MCF 10A (cell line): ENCODE data around the gene SCN1B. TPM values are rescaled to one million over a fixed set of nuclear protein-coding genes. Genes with fewer than 3 reads are reported as not detected.
"Not testable (repeated sequence)": the region's sequence is repeated elsewhere in the genome, so short reads cannot be mapped to it uniquely, and the experiment has no call there.

ENCODE experiments used
- BruUV-seq: library from RNA; stranded (reverse); fragments of 400-500 nt; replicated peaks from 2 replicates; lab custom pipeline; 2021; lab: Mats Ljungman, UMichigan
- CTCF ChIA-PET: fragments of 300-600 bp; sonication (Branson Sonifier 250); formaldehyde crosslinking; extraction: SDS; loops from one replicate; lab custom pipeline; 2021; ENCODE audit warnings: antibody characterized with exemption, inconsistent platforms; lab: Yijun Ruan, JAX
- POLR2A ChIA-PET: fragments of 300-600, 350-650 bp; sonication (Branson Sonifier 250); formaldehyde crosslinking; extraction: SDS; loops from one replicate; lab custom pipeline; 2020; ENCODE audit warnings: antibody characterized with exemption, inconsistent platforms; lab: Yijun Ruan, JAX
- DNase-seq: peaks from one replicate; pipeline ENCODE4 v3.0.0-alpha.2; 2018; ENCODE audit not compliant: unreplicated experiment
- H3K27ac Mint-ChIP-seq: one replicate; pipeline ENCODE4 v1.8.0; 2022; ENCODE audit warnings: mild to moderate bottlenecking, low read depth, mixed read lengths; ENCODE audit not compliant: unreplicated experiment
- H3K27me3 Mint-ChIP-seq: one replicate; pipeline ENCODE4 v1.8.0; 2022; ENCODE audit warnings: mixed read lengths; ENCODE audit not compliant: insufficient read depth, unreplicated experiment
- H3K36me3 Mint-ChIP-seq: one replicate; pipeline ENCODE4 v1.8.0; 2022; ENCODE audit warnings: mild to moderate bottlenecking, moderate library complexity, mixed read lengths; ENCODE audit not compliant: insufficient read depth, unreplicated experiment
- H3K4me1 Mint-ChIP-seq: one replicate; pipeline ENCODE4 v1.8.0; 2022; ENCODE audit warnings: mixed read lengths; ENCODE audit not compliant: insufficient read depth, unreplicated experiment
- H3K4me3 Mint-ChIP-seq: one replicate; pipeline ENCODE4 v1.8.0; 2022; ENCODE audit warnings: mild to moderate bottlenecking, moderate library complexity, mixed read lengths; ENCODE audit not compliant: unreplicated experiment
- H3K9me3 Mint-ChIP-seq: one replicate; pipeline ENCODE4 v1.8.0; 2022; ENCODE audit warnings: mixed read lengths; ENCODE audit not compliant: unreplicated experiment
- CTCF ChIP-seq: fragments of 200-600 bp; IDR thresholded peaks from one replicate; pipeline ENCODE4 v1.8.0; 2022; ENCODE audit warnings: antibody characterized with exemption, mild to moderate bottlenecking; ENCODE audit not compliant: unreplicated experiment
- intact Hi-C: fragments of 100-400 bp; cut with micrococcal nuclease; formaldehyde crosslinking; loops from 2 replicates; pipeline ENCODE4 v1.14.1; 2022
- total RNA-seq: library from RNA; stranded (reverse); gene quantifications from 2 replicates; pipeline ENCODE4 v1.2.3, GENCODE V29; 2022

Gene SCN1B
- total RNA-seq, 1 experiment from 2014 or later: 0.19 TPM

GRCh38 chr19:35027851-35028599 lies 2.2 kb upstream of the SCN1B start:
- POLR2A ChIA-PET: no interaction called here
- H3K36me3 Mint-ChIP-seq: peaks cover 13% of the 10 kb centered on the region

GRCh38 chr19:35028600-35028885 lies 1.7 kb upstream of the SCN1B start:
- H3K27ac Mint-ChIP-seq, H3K4me3 Mint-ChIP-seq, BruUV-seq, DNase-seq, H3K36me3 Mint-ChIP-seq, POLR2A ChIA-PET, intact Hi-C loops, H3K9me3 Mint-ChIP-seq, H3K4me1 Mint-ChIP-seq: not testable (repeated sequence)
- CTCF ChIA-PET: interaction anchor here (0.7 to 1.8 kb wide), 5 partner anchors 14 to 114 kb away, joined by 3 to 7 read pairs (median 5); no protein-coding TSS in a partner anchor
- peaks cover 29% of the 10 kb centered on the region for H3K27me3 Mint-ChIP-seq

More at GRCh38 chr19:35027851-35028599, 2.2 kb upstream of the SCN1B start:
- Mint-ChIP-seq H3K27me3 (peaks cover 24% of the 10 kb centered on the region), H3K27ac (no peak overlapping the region), H3K9me3 (no peaks in the 10 kb centered on the region), H3K4me3 (no peak overlapping the region), H3K4me1 (peaks cover 6% of the 10 kb centered on the region)
- intact Hi-C loops: no loop called here
- BruUV-seq: no TSS peak
- peak; percentile 56 for DNase-seq
- CTCF ChIA-PET: interaction anchor here (1.4 to 1.8 kb wide), 3 partner anchors 14 to 39 kb away, joined by 5 to 10 read pairs (median 7); no protein-coding TSS in a partner anchor
- no peak for TF ChIP-seq CTCF

GRCh38 chr19:35029275-35029736 lies 964 bp upstream of the SCN1B start:
- H3K4me3 Mint-ChIP-seq: peak overlapping the region; percentile 52
- H3K36me3 Mint-ChIP-seq, BruUV-seq, H3K4me1 Mint-ChIP-seq, DNase-seq, H3K27ac Mint-ChIP-seq, intact Hi-C loops, H3K9me3 Mint-ChIP-seq, POLR2A ChIA-PET: not testable (repeated sequence)
- H3K27me3 Mint-ChIP-seq: peaks cover 31% of the 10 kb centered on the region
- CTCF ChIA-PET: interaction anchor here (0.6 to 0.9 kb wide), 5 partner anchors 19 to 677 kb away, joined by 3 to 5 read pairs (median 3); no protein-coding TSS in a partner anchor

- H3K36me3 Mint-ChIP-seq: no peaks in the 10 kb centered on the region
- ChIA-PET POLR2A (interaction anchor here (0.6 kb wide), 1 partner anchor 28 kb away, joined by 3 read pairs; no protein-coding TSS in a partner anchor), CTCF (interaction anchor here (0.6 to 0.9 kb wide), 2 partner anchors 19 to 677 kb away, joined by 3 to 4 read pairs; no protein-coding TSS in a partner anchor)
- no peak for DNase-seq
- H3K9me3 Mint-ChIP-seq: no peaks in the 10 kb centered on the region
- no TSS peak for BruUV-seq
- intact Hi-C loops: no loop called here
- peaks cover 31% of the 10 kb centered on the region for H3K27me3 Mint-ChIP-seq
- no peak overlapping the region for H3K27ac Mint-ChIP-seq
- TF ChIP-seq CTCF: no peak
- H3K4me1 Mint-ChIP-seq: peaks cover 6% of the 10 kb centered on the region
- peak overlapping the region; percentile 52 for H3K4me3 Mint-ChIP-seq
These were observed 473 bp upstream of the SCN1B start for GRCh38 chr19:35029737-35030256.
